Epithelial cell of prostate (primary cell): ENCODE measurements around the gene CATSPERZ.
A peak's percentile ranks its signal among the peaks of the same experiment; 100 is the strongest.
"Not testable (repeated sequence)": the region's sequence is repeated elsewhere in the genome, so short reads cannot be mapped to it uniquely, and the experiment has no call there.

Source experiments
- DNase-seq: peaks from one replicate; pipeline ENCODE4 v3.0.0-alpha.2; 2011; ENCODE audit warnings: low read depth, low spot score
- H3K27ac ChIP-seq: fragments of 450-650 bp; 2 replicates; pipeline ENCODE4 v1.5.1; 2017; ENCODE audit warnings: mild to moderate bottlenecking

CATSPERZ gene

DNA sequence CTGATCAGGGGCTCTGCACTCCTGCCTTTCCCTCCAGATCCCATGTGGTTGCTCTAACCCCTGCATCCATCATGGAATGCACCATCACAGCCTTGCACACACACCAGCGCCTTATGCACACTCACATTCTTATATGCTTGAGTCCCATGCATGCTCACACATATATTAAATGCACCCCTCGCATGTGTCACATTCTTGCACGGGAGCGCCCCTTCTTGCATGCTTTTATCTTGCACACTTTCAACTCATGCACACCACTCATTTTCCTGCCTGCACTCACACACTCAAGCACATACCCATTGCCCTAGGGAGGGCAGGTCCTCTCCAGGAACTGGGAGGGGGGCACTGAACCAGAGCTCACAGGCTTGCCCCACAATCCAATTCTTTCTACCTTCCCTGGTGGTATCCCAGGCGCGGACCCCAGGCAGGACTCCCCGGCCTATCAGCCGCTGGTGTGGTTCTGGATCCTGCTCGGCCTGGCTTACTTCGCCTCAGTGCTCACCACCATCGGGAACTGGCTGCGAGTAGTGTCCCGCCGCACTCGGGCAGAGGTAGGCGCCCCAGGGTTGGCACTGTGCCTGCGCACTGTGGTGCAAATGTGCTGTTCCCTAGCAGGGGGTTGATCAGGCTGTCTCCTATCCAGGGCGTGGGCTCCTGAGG lies 2.3 kb upstream of the CATSPERZ start:
- DNase-seq, result no peak
- no peak overlapping the region for H3K27ac ChIP-seq

DNA sequence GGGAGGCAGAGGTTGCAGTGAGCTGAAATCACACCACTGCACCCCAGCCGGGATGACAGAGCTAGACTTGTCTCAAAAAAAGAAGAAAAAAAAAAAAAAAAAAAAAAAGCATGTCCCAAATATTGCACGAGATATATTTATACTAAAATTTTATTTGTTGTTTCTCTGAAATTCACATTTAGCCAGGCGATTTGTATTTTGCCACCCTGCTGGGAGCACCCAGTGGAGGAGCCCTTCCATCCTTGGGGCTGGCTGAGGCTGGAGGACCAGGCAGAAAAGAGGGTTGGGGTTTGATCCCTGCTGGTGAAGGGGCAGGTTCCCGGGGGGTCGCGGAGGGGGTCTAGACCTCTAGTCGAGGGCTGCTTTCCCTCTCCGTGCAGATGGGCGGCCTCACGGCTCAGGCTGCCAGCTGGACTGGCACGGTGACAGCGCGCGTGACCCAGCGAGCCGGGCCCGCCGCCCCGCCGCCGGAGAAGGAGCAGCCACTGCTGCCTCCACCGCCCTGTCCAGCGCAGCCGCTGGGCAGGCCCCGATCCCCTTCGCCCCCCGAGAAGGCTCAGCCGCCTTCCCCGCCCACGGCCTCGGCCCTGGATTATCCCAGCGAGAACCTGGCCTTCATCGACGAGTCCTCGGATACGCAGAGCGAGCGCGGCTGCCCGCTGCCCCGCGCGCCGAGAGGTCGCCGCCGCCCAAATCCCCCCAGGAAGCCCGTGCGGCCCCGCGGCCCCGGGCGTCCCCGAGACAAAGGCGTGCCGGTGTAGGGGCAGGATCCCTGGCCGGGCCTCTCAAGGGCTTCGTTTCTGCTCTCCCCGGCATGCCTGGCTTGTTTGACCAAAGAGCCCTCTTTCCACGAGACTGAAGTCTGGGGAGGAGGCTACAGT lies 952 bp upstream of the CATSPERZ start:
- H3K27ac ChIP-seq, result no peak overlapping the region
- DNase-seq, result no peak

DNA sequence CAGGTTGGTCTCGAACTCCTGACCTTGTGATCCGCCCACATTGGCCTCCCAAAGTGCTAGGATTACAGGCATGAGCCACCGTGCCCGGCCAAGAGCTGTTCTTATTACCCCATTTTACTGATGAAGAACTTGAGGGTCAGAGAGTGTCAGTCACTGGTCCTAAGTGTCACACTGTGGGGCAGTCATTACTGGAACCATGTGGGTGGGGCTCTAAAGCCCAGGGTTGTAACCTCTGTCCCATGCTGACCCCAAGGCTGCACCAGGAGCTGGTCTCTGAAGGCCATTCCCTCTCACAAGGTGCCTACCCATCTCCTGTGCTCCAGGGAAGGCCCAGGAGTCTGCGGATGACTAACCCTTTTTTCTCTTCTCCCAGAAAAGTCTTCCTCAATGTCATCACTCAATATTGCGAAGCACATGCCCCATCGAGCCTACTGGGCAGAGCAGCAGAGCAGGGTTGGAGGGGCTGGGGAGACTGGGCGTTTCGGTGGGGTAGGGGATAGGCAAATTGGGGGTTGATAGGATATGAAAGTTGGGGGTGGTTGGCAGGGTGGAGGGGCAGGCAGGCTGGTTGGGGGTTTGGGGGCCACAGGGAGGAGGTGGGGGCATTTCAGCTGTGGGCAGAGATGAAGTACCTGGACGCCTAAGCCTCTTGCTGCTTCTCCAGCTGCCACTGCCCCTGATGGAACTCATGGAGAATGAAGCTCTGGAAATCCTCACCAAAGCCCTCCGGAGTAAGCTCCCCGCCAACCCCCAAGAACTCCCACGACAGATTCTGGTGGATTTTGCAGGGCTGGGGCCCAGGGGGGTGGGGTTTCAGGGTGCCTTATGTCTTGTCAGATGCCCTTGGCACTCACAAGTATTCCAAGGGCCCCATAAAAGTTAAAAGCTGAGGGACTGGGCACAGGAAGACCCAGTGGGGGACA lies 3.2 kb downstream of the CATSPERZ start:
- DNase-seq, result no peak
- H3K27ac ChIP-seq, result no peak overlapping the region

DNA sequence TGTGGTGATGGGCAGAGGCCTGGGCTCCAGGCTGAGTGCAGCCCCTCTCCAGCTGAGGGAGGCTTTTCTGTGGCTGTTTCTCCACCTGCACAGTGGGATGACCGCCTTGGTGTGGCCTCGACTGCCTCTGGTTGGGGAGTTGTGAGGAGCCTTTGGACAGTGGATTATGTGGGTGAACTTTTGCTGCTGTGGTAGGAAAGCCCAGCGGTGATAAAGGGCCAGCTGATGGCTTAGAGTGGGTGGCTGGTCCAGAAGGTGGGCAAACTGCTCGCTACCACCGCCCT lies 3.8 kb downstream of the CATSPERZ start:
- H3K27ac ChIP-seq, result peak overlapping the region; percentile 74
- no peak for DNase-seq

DNA sequence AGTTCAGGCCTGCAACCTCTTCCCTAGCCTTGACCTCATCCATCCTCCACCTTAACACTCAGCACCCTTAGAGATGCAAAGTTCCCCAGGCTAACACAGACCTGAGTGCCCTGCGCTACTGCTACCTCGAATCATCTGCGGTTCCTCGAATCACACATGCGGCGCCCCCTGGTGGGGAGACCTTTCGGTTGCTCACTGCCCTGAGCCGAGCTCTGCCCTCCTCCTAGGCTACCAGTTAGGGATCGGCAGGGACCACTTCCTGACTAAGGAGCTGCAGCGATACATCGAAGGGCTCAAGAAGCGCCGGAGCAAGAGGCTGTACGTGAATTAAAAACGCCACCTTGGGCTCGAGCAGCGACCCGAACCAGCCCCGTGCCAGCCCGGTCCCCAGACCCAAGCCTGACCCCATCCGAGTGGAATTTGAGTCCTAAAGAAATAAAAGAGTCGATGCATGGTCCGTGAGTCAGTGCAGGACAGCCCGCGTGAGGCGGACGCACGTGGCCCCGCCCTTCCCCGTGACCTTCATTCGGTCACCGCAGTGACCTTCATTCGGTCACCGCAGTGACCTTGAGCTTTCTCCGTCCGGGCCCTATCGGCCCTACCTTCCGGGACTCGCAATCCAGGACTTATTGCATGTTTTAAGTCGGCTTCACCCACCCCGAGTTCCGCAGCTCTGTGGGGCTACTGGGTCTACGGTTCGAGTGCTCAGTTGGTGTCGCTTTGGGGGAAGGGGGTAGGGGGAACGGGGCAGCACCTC lies 4.3 kb downstream of the CATSPERZ start:
- no peak for DNase-seq
- peak overlapping the region; percentile 74 for H3K27ac ChIP-seq

DNA sequence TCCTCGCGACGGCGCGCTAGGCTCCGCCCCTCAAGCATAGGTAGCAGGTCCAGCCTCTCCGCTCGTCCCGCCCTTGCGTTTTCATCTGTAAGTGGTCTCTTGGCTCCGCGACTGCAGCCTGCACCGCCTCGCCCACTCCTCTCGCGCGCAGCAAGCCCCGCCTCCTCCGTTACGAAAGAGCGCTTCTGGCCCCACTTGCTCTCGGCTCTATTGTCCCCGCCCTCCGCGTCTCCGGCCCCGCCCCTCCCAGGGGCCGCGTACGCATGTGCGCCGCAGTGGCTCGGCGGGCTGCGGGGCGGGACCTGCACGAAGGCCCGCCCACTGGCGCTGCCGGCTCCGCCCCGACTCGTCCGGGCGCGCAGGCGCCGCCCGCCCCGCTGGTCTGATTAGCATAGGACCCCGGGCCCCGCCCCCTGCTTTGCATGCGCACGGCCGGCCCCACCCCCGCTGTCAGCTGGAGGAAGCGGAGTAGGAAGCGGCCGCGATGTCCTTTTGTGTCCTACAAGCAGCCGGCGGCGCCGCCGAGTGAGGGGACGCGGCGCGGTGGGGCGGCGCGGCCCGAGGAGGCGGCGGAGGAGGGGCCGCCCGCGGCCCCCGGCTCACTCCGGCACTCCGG lies 5.0 kb downstream of the CATSPERZ start, which contains the start of gene ESRRA:
Gene ESRRA, plus strand, starts transcription at position 450 of the 616 bp plus-strand sequence. CDS start 1,656 bp downstream, outside the sequence.
- peak within 1 kb of the TSS; percentile 74 for H3K27ac ChIP-seq
- peak; percentile 82 for DNase-seq

DNA sequence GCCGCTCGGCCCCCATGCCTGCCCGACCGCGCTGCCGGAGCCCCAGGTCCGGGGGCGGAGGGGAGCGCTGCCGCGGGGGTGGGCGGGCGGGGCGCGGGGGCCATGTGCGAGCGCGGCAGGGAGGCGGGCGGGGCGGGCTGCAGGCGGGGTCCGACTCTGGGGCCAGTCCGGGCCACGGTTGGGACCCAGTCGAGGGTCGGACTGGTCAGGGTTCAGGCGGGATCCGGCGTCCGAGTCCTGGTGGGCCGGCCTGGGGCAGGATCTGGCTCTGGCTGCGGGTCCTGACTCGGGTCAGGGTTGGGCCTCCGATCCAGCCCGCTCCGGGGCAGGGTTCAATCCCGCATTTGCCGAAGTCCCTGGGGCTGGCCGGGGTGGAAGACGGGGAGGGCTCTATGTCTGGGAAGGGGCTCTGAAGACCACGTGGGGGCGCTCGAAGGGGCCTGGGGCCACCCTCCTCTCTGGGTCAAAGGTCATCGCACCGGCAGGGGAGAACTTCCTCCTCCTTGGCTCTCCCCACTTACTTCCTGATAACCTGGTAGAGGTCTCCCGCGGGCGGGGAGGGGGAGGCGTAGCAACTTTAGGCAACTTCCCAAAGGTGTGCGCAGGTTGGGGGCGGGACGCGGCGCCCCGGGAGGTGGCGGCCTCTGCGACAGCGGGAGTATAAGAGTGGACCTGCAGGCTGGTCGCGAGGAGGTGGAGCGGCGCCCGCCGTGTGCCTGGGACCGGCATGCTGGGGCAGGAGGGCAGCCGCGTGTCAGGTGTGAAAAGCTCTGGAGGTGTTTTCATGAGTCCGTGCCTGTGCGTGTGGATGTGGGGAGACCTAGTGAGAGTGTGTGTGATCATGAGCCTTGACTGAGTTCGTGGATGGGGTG lies 5.8 kb downstream of the CATSPERZ start:
- no peak for DNase-seq

DNA sequence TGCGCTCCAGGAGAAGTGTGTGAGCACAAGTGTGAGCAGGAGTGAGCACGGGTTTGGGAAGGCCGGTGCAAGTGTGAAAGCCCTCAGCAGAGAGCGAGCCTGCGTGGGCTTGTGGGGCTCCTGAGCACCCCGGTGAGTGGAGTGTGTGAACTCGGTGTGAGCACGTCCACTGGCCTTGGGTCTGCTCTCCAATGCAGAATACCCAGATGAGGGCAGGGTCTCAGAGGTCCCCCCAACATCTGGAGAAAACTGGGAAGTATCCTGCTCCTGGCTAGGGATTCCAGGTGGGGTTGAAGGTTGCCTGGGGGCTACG lies 6.4 kb downstream of the CATSPERZ start:
- peak overlapping the region; percentile 74 for H3K27ac ChIP-seq

More for the DNA sequence above, 5.8 kb downstream of the CATSPERZ start:
- H3K27ac ChIP-seq, result peak overlapping the region; percentile 74

DNA sequence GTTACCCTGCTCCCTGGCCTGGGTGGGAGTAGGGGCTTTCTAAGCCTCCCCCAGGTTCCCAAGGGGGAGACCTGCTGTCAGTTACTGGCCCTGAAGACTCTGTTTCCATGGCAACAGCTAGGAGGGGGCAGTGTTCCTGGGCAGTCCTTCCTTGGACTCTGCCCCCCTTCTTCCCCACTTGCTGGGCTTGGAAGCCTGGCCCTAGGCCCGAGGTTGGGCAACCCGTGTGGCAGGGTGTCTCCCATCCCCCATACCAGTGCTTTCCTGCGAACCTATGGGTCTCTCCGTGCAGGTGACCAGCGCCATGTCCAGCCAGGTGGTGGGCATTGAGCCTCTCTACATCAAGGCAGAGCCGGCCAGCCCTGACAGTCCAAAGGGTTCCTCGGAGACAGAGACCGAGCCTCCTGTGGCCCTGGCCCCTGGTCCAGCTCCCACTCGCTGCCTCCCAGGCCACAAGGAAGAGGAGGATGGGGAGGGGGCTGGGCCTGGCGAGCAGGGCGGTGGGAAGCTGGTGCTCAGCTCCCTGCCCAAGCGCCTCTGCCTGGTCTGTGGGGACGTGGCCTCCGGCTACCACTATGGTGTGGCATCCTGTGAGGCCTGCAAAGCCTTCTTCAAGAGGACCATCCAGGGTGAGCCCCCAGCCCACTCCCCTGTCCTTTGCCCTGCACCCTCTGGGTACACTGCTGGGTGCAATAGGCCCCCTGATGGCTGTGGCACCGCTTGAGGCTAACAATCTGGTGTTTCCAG lies 6.9 kb downstream of the CATSPERZ start:
- DNase-seq, result no peak
- H3K27ac ChIP-seq, result peak overlapping the region; percentile 74

More for the DNA sequence above, 6.4 kb downstream of the CATSPERZ start:
- no peak for DNase-seq

DNA sequence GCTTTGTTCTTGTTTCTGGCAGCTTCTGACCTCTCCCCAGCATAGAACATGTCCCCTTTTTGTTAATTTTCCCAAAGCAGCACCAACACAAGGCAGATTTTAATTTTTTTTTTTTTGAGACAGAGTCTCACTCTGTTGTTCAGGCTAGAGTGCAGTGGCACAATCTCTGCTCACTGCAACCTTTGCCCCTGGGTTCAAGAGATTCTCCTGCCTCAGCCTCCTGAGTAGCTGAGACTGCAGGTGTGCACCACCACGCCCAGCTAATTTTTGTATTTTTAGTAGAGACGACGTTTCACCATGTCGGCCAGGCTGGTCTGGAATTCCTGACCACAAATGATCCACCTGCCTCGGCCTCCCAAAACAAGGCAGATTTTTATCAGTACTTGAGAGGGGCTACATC lies 7.6 kb downstream of the CATSPERZ start:
- not testable (repeated sequence) for DNase-seq, H3K27ac ChIP-seq

DNA sequence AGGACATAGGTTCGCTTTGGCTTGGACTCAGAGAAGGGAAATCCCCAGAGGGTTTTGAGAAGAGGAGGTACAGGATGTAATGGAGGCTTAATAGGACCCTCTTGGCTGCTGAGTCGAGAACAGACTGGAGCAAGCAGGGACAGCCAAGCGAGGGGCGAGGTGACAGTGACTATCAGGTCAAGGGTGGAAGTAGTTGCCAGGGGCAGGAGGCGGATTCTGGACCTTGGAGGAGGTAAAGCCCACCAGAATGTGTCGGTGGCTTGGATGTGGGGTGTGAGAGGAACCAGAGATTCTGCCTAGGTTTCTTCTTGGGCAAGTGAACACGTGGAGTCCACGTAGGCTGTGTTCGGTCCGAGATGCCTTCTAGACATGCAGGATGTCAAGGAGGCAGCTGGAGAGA lies 12.8 kb downstream of the CATSPERZ start:
- DNase-seq, result no peak
- no peak overlapping the region for H3K27ac ChIP-seq

DNA sequence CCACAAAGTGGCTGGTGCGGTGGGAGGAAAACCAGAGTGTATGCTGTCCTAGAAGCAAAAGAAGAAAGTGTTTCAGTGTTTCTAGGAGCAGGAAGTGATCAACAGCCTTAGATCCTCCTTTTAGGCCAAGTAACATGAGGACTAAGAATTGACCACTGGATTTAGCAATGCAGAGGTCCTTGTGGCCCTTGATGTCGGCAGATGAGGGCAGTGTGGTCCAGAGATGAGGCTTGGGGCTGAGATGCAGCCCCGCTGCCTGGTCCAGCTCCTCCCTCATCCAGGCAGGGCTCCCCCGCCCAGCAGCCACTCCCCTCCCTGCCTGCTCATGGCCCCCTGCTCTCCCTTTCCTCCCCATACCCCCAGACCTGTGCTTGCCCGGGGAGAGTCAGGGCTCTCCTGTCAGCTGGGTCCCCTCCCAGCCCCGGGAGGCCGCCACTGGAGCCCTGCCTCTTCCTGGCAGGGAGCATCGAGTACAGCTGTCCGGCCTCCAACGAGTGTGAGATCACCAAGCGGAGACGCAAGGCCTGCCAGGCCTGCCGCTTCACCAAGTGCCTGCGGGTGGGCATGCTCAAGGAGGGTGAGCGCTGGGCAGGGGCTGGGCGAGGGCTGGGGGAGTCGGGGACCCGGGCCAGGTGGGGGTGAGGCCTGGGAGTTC lies 13.5 kb downstream of the CATSPERZ start:
- H3K27ac ChIP-seq, result no peak overlapping the region
- DNase-seq, result no peak

DNA sequence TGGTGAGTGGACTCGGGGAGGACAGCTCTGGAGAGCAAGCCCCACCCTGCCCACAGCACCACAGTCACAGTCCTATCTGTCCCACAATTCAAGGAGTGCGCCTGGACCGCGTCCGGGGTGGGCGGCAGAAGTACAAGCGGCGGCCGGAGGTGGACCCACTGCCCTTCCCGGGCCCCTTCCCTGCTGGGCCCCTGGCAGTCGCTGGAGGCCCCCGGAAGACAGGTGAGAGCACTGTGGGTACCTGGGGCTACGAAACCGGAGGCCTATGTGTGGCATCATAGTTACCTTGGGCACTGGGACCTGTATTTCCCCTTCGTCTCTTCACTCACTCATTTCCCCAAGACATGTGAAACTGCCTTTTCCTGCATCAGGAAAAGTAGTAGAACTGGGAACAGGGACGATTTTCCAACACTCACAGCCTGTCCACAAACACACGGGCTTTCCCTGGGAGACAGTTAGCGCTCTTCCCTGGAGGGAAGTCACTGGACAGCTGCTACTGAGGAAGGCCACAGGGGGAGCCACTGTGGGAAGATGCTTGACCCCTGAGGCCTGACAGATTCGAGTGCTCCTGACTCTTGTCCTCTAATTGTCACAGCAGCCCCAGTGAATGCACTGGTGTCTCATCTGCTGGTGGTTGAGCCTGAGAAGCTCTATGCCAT lies 14.1 kb downstream of the CATSPERZ start:
- no peak overlapping the region for H3K27ac ChIP-seq

DNA sequence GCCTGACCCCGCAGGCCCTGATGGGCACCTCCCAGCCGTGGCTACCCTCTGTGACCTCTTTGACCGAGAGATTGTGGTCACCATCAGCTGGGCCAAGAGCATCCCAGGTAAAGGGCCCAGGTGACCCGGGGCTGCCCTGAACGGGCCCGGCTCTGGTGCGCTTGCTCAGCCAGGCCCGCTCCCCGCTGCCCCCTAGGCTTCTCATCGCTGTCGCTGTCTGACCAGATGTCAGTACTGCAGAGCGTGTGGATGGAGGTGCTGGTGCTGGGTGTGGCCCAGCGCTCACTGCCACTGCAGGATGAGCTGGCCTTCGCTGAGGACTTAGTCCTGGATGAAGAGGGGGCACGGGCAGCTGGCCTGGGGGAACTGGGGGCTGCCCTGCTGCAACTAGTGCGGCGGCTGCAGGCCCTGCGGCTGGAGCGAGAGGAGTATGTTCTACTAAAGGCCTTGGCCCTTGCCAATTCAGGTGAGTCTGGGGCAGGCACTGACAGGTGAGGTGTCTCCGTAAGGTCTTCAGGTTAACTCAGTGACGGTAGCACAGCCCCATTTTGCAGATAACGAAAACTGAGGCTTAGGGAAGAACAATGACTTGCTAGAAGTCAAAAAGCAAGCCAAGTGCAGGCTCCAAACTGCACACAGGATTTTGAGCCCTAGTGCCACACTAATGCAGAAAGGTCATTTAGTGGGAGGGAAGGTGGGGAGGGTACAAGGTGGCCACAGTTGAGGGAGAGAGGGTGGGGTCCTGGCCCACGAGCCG lies 14.8 kb downstream of the CATSPERZ start:
- H3K27ac ChIP-seq, result no peak overlapping the region
- DNase-seq, result no peak

More for the DNA sequence above, 14.1 kb downstream of the CATSPERZ start:
- no peak for DNase-seq

DNA sequence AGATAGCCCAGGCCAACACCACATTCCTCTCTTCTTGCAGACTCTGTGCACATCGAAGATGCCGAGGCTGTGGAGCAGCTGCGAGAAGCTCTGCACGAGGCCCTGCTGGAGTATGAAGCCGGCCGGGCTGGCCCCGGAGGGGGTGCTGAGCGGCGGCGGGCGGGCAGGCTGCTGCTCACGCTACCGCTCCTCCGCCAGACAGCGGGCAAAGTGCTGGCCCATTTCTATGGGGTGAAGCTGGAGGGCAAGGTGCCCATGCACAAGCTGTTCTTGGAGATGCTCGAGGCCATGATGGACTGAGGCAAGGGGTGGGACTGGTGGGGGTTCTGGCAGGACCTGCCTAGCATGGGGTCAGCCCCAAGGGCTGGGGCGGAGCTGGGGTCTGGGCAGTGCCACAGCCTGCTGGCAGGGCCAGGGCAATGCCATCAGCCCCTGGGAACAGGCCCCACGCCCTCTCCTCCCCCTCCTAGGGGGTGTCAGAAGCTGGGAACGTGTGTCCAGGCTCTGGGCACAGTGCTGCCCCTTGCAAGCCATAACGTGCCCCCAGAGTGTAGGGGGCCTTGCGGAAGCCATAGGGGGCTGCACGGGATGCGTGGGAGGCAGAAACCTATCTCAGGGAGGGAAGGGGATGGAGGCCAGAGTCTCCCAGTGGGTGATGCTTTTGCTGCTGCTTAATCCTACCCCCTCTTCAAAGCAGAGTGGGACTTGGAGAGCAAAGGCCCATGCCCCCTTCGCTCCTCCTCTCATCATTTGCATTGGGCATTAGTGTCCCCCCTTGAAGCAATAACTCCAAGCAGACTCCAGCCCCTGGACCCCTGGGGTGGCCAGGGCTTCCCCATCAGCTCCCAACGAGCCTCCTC lies 15.7 kb downstream of the CATSPERZ start:
- peak overlapping the region; percentile 98 for H3K27ac ChIP-seq
- DNase-seq, result not testable (repeated sequence)
